Body of pancreas (tissue), 4 donors: ENCODE measurements around the gene USP16. TPM values are rescaled to one million over a fixed set of nuclear protein-coding genes. Genes with fewer than 3 reads are reported as not detected.

ENCODE experiments used
- ATAC-seq: fragments of 150-250 bp; one replicate; pipeline ENCODE4 v1.9.1; 2016
- DNase-seq, 4 donors: peaks; one replicate each; pipeline ENCODE4 v3.0.0-alpha.2; 2019
- H3K27ac ChIP-seq, 4 donors: fragments of 200-600 bp; sonication (generic); 1 replicate in 3 of 4; 2 replicates in 1 of 4; pipeline versions ENCODE4 v1.5.1 to v1.6.1; 2016 to 2019; ENCODE audit warnings: mild to moderate bottlenecking in 1 of 4, mixed read lengths in 1 of 4, moderate library complexity in 1 of 4
- H3K27me3 ChIP-seq, 2 donors: fragments of 200-600 bp; sonication (generic); one replicate each; pipeline ENCODE4 v1.6.0; 2016; ENCODE audit warnings: mild to moderate bottlenecking in 1 of 2
- H3K36me3 ChIP-seq, 2 donors: fragments of 200-600 bp; sonication (generic); replicated peaks in 1 of 2; 2 replicates each; pipeline ENCODE4 v1.5.1; 2016; ENCODE audit warnings: low read depth in 2 of 2; ENCODE audit not compliant: insufficient read depth in 1 of 2
- H3K4me1 ChIP-seq: fragments of 200-600 bp; sonication (generic); one replicate; pipeline ENCODE4 v1.6.0; 2016
- H3K4me3 ChIP-seq, 2 donors: fragments of 200-600 bp; sonication (generic); 1 replicate in 1 of 2; 2 replicates in 1 of 2; pipeline ENCODE4 v1.5.1; 2016 to 2019
- H3K9me3 ChIP-seq, 3 donors: fragments of 200-600 bp; sonication (generic); 1 replicate in 2 of 3; 2 replicates in 1 of 3; pipeline ENCODE4 v1.5.1; 2016
- CTCF ChIP-seq, 7 experiments: fragments of 450-650 bp in 4 of 7; fragments of 200-600 bp in 3 of 7; sonication (generic) in 3 of 7; IDR thresholded peaks; one replicate each; pipeline ENCODE4 v1.5.1; 2016 to 2019; ENCODE audit warnings: antibody characterized with exemption in 7 of 7
- POLR2A ChIP-seq, 3 donors: fragments of 450-650 bp; IDR thresholded peaks; one replicate each; pipeline ENCODE4 v1.6.1; 2016; ENCODE audit warnings: antibody characterized with exemption in 3 of 3, mild to moderate bottlenecking in 2 of 3
- WGBS, 2 donors: methylation state at CpG; one replicate each; pipeline ENCODE4 v1.1.5; 2017; 5-methylcytosine and 5-hydroxymethylcytosine counted together
- intact Hi-C: fragments of 100-400 bp; cut with DNase I; formaldehyde crosslinking; loops from one replicate; pipeline ENCODE4 v1.15.1; 2023
- total RNA-seq, 2 donors: library from RNA; depleted of rRNA; stranded (reverse); fragments of >200 nt; gene quantifications; one replicate each; pipeline ENCODE4 v1.1.0, GENCODE V29; 2016

USP16 gene
- total RNA-seq, 2 donors from 2014 or later, result 17.5 to 24.1 TPM

- no peaks in the 10 kb centered on the region for H3K9me3 ChIP-seq
- H3K27me3 ChIP-seq, result no peaks in the 10 kb centered on the region
- 71 to 83% methylated on average over 3 of the region's 3 CpGs for WGBS, 2 donors
- no peaks in the 10 kb centered on the region for H3K4me1 ChIP-seq
- no peak for TF ChIP-seq POLR2A (IDR thresholded peaks at IDR 0.05)
- no peak for TF ChIP-seq CTCF (IDR thresholded peaks at IDR 0.05)
- ATAC-seq (no peak), DNase-seq (no peak)
- no peak overlapping the region for H3K4me3 ChIP-seq
- H3K27ac ChIP-seq, result no peak overlapping the region
- intact Hi-C loops, result loop anchor here (10.0 kb wide), 1 partner anchor 100 kb away; no protein-coding TSS in a partner anchor
- H3K36me3 ChIP-seq, result peaks cover 14 to 76% of the 10 kb centered on the region in 2 donors
Observed at GRCh38 chr21:29064850-29065481, 40.5 kb downstream of the USP16 start.

- Histone ChIP-seq H3K27ac (peak overlapping the region; percentile 75 to 90 (median 86)), H3K4me1 (peaks cover 21% of the 10 kb centered on the region), H3K27me3 (no peaks in the 10 kb centered on the region), H3K36me3 (peaks cover 0 to 8% of the 10 kb centered on the region in 2 donors), H3K9me3 (no peaks in the 10 kb centered on the region), H3K4me3 (peak overlapping the region; percentile 82 to 91)
- TF ChIP-seq CTCF (IDR thresholded peaks at IDR 0.05), result peak in 1 of 7 experiments; percentile 3
- no peak for TF ChIP-seq POLR2A (IDR thresholded peaks at IDR 0.05)
- DNase-seq, result no peak
- 1 to 2% methylated on average over 13 of the region's 13 CpGs for WGBS, 2 donors
- ATAC-seq, result no peak
- intact Hi-C loops, result no loop called here
Observed at GRCh38 chr21:29072873-29073221, 48.4 kb downstream of the USP16 start.

- Histone ChIP-seq H3K9me3 (no peaks in the 10 kb centered on the region), H3K27me3 (no peaks in the 10 kb centered on the region), H3K4me1 (peaks cover 21% of the 10 kb centered on the region), H3K4me3 (peak within 1 kb of the TSS; percentile 82 to 91), H3K27ac (peak within 1 kb of the TSS; percentile 75 to 90 (median 86)), H3K36me3 (peaks cover 0 to 6% of the 10 kb centered on the region in 2 donors)
- DNase-seq, result peak; percentile 99
- TF ChIP-seq CTCF (IDR thresholded peaks at IDR 0.05) (peak in 1 of 7 experiments; percentile 17), POLR2A (IDR thresholded peaks at IDR 0.05) (peak; percentile 79 to 97 (median 93))
- peak; percentile 97 for ATAC-seq
- 0% methylated on average over 21 to 62 of the region's 62 CpGs for WGBS, 2 donors
- intact Hi-C loops, result no loop called here
Observed at GRCh38 chr21:29073222-29074006, 48.9 kb downstream of the USP16 start, which contains the start of gene CCT8. Gene CCT8, minus strand, starts transcription at chr21:29073648. Its CDS starts 58 bp downstream, at chr21:29073590.

GRCh38 chr21:29074007-29074376 is 49.5 kb downstream of the USP16 start:
- Histone ChIP-seq H3K27me3 (no peaks in the 10 kb centered on the region), H3K4me1 (peaks cover 23% of the 10 kb centered on the region), H3K9me3 (no peaks in the 10 kb centered on the region), H3K27ac (peak overlapping the region; percentile 8 to 90 (median 82)), H3K36me3 (peaks cover 0 to 2% of the 10 kb centered on the region in 2 donors), H3K4me3 (peak overlapping the region; percentile 33 to 91)
- TF ChIP-seq CTCF (IDR thresholded peaks at IDR 0.05), result no peak
- TF ChIP-seq POLR2A (IDR thresholded peaks at IDR 0.05), result no peak
- ATAC-seq (peak; percentile 7), DNase-seq (no peak)
- 6 to 8% methylated on average over 9 of the region's 9 CpGs for WGBS, 2 donors
- intact Hi-C loops, result no loop called here
